Endothelial cell of umbilical vein (primary cell): ENCODE results near the gene ASAP2. TPM values are rescaled to one million over a fixed set of nuclear protein-coding genes. Genes with fewer than 3 reads are reported as not detected.

Experiments
- BruUV-seq: library from RNA; stranded (reverse); fragments of 400-500 nt; replicated peaks from 2 replicates; lab custom pipeline; 2021; lab: Mats Ljungman, UMichigan
- CTCF ChIA-PET: fragments of 300-600, 350-600 bp; sonication (Branson Sonifier 250); formaldehyde crosslinking; loops from one replicate; lab custom pipeline; 2021; ENCODE audit warnings: antibody characterized with exemption, inconsistent platforms; lab: Charles Lee
- POLR2A ChIA-PET: fragments of 300-600, 350-600 bp; sonication (Branson Sonifier 250); formaldehyde crosslinking; loops from one replicate; lab custom pipeline; 2021; ENCODE audit warnings: antibody characterized with exemption, inconsistent platforms; lab: Charles Lee
- DNase-seq: peaks from one replicate; pipeline ENCODE4 v3.0.0-alpha.2; 2011; ENCODE audit warnings: low read depth, low spot score
- FAIRE-seq: peaks from 2 replicates; lab custom pipeline; 2011; peaks lifted over from hg19 to GRCh38; lab: Jason Lieb, UNC
- H2AFZ ChIP-seq: 2 replicates; pipeline ENCODE4 v1.6.0; 2012; ENCODE audit warnings: low read depth, low read length, control low read depth, inconsistent platforms
- H3K27ac ChIP-seq: 2 replicates; pipeline ENCODE4 v1.5.1; 2011; ENCODE audit warnings: low read depth, mild to moderate bottlenecking, control low read depth, low read length, moderate library complexity; ENCODE audit not compliant: insufficient read depth
- H3K27me3 ChIP-seq, 2 experiments: 2 replicates each; pipeline versions ENCODE4 v1.6.0 to v1.6.1; 2011; ENCODE audit warnings: low read length in 2 of 2, mixed read lengths in 1 of 2; ENCODE audit not compliant: control insufficient read depth in 2 of 2, insufficient read depth in 2 of 2
- H3K36me3 ChIP-seq, 2 experiments: 2 replicates in 1 of 2; 3 replicates in 1 of 2; pipeline ENCODE4 v1.5.1; 2011; ENCODE audit warnings: low read length in 2 of 2, mild to moderate bottlenecking in 1 of 2, moderate library complexity in 1 of 2; ENCODE audit not compliant: control insufficient read depth in 2 of 2, insufficient read depth in 2 of 2; ENCODE audit errors: extremely low read depth in 1 of 2
- H3K4me1 ChIP-seq: 3 replicates; pipeline ENCODE4 v1.5.1; 2011; ENCODE audit warnings: mild to moderate bottlenecking, low read length; ENCODE audit not compliant: control insufficient read depth, insufficient read depth; ENCODE audit errors: extremely low read depth
- H3K4me2 ChIP-seq: 2 replicates; pipeline ENCODE4 v1.6.1; 2011; ENCODE audit warnings: low read length, control low read depth, mixed read lengths; ENCODE audit not compliant: insufficient read depth
- H3K4me3 ChIP-seq, 3 experiments: fragments of 200-600 bp in 1 of 3; sonication (generic), shearing (Covaris generic) in 1 of 3; replicated peaks in 1 of 3; 2 replicates each; pipeline ENCODE4 v1.5.1; 2011 to 2016; ENCODE audit warnings: control low read depth in 3 of 3, low read length in 3 of 3, mild to moderate bottlenecking in 2 of 3, inconsistent platforms in 1 of 3, low read depth in 1 of 3, moderate library complexity in 1 of 3; ENCODE audit not compliant: insufficient read depth in 1 of 3
- H3K79me2 ChIP-seq: 2 replicates; pipeline ENCODE4 v1.6.0; 2012; ENCODE audit warnings: low read length, inconsistent platforms; ENCODE audit not compliant: control insufficient read depth, insufficient read depth
- H3K9ac ChIP-seq: replicated peaks from 2 replicates; pipeline ENCODE3; 2011; ENCODE audit warnings: low read length, control low read depth; ENCODE audit not compliant: insufficient read depth; ENCODE audit errors: extremely low read depth
- H3K9me1 ChIP-seq: replicated peaks from 3 replicates; pipeline ENCODE4 v1.6.0; 2011; ENCODE audit warnings: mild to moderate bottlenecking, low read length; ENCODE audit not compliant: control insufficient read depth, insufficient read depth; ENCODE audit errors: extremely low read depth
- H3K9me3 ChIP-seq: replicated peaks from 2 replicates; pipeline ENCODE4 v1.5.1; 2012; ENCODE audit warnings: low read length, inconsistent platforms; ENCODE audit not compliant: control insufficient read depth, insufficient read depth
- H4K20me1 ChIP-seq: replicated peaks from 2 replicates; pipeline ENCODE3; 2011; ENCODE audit warnings: mild to moderate bottlenecking, low read length; ENCODE audit not compliant: control insufficient read depth, insufficient read depth; ENCODE audit errors: extremely low read depth
- EZH2 ChIP-seq: IDR thresholded peaks from 2 replicates; pipeline ENCODE4 v1.6.1; 2012; ENCODE audit warnings: borderline replicate concordance, low read depth, mild to moderate bottlenecking, moderate library complexity, low read length, inconsistent platforms; ENCODE audit not compliant: severe bottlenecking
- FOS ChIP-seq: IDR thresholded peaks from 2 replicates; pipeline ENCODE4 v1.6.1; 2011; ENCODE audit warnings: mild to moderate bottlenecking, low read length, moderate library complexity, borderline replicate concordance; ENCODE audit not compliant: insufficient read depth
- GATA2 ChIP-seq: IDR thresholded peaks from 2 replicates; pipeline ENCODE4 v1.7.0; 2011; ENCODE audit warnings: low read depth, mild to moderate bottlenecking, moderate library complexity, mixed read lengths, low read length; ENCODE audit not compliant: insufficient read length, insufficient read depth
- JUN ChIP-seq: IDR thresholded peaks from 2 replicates; pipeline ENCODE4 v1.6.1; 2011; ENCODE audit warnings: borderline replicate concordance, low read depth; ENCODE audit not compliant: insufficient read length, insufficient read depth
- MAX ChIP-seq: IDR thresholded peaks from 2 replicates; pipeline ENCODE4 v1.6.1; 2011; ENCODE audit not compliant: insufficient read depth, insufficient read length
- MYC ChIP-seq: IDR thresholded peaks from one replicate; pipeline ENCODE4 v1.6.1; 2011; ENCODE audit warnings: mild to moderate bottlenecking, low read depth, low read length
- POLR2A ChIP-seq: IDR thresholded peaks from 2 replicates; pipeline ENCODE4 v1.6.1; 2012; ENCODE audit warnings: low read depth, mild to moderate bottlenecking, control low read depth, low read length
- POLR2AphosphoS5 ChIP-seq: IDR thresholded peaks from 2 replicates; pipeline ENCODE4 v1.6.1; 2012; ENCODE audit warnings: low read depth, mild to moderate bottlenecking, control low read depth, low read length, moderate library complexity; ENCODE audit not compliant: insufficient read depth
- dilution Hi-C: fragments of 300-500 bp; cut with MboI; formaldehyde crosslinking; loops from one replicate; pipeline ENCODE4 v1.15.0; 2019; ENCODE audit warnings: low sequenced_read_pairs; ENCODE audit not compliant: extremely low pct_ligation_motif_present
- intact Hi-C: fragments of 100-400 bp; cut with micrococcal nuclease; formaldehyde crosslinking; loops from one replicate; pipeline ENCODE4 v1.10.0; 2022
- polyA plus RNA-seq, 4 experiments: library from polyadenylated mRNA; depleted of rRNA in 3 of 4; stranded (reverse) in 3 of 4; unstranded in 1 of 4; fragments of >200 nt; gene quantifications; 2 replicates each; pipeline versions ENCODE4 v1.2.1 to v1.2.3, GENCODE V29; 2011 to 2012; ENCODE audit warnings: missing spikeins in 1 of 4
- total RNA-seq: library from RNA; stranded (reverse); gene quantifications from 2 replicates; pipeline ENCODE4 v1.2.3, GENCODE V29; 2021
- TF ChIP-seq, protein P1 (sequence below), 2 donors: IDR thresholded peaks; 1 replicate in 1 of 2; 2 replicates in 1 of 2; pipeline ENCODE4 v1.5.1; 2011; ENCODE audit warnings: low read length in 2 of 2, mild to moderate bottlenecking in 2 of 2, moderate library complexity in 2 of 2, control low read depth in 1 of 2, inconsistent platforms in 1 of 2, low read depth in 1 of 2; ENCODE audit not compliant: insufficient read depth in 1 of 2; ENCODE audit errors: extremely low read depth in 1 of 2

Gene ASAP2
- total and polyA plus RNA-seq, 2 donors (not counting 3 experiments of a cell fraction or from before 2014, with no cell fraction given): 31.1 to 79.2 TPM

DNA sequence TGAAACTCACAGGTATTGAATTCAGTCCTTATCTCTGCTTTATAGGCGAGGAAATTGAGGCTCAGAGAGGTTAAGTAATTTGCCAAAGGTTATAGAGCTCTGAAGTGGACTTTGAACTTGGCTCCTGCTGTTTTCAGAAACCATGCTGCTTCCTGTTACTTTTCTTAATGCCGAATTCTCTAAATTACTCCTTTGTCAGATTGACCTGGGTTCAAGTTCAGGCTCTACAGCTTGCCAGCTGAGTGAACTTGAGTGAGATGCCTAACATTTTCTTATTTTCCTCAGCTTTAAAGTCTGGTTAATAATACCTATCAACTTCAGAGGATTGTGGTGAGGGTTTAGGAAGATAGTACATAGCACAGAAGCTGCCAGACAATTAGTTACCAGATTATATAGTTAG, 3.4 kb downstream of the ASAP2 start:
- Histone ChIP-seq H4K20me1 (peaks cover 2% of the 10 kb centered on the region), H3K27ac (no peak overlapping the region), H3K27me3 (no peaks in the 10 kb centered on the region), H3K9me1 (no peaks in the 10 kb centered on the region), H3K4me1 (peaks cover 48% of the 10 kb centered on the region), H3K36me3 (no peaks in the 10 kb centered on the region), H2AFZ (no peak overlapping the region), H3K9me3 (no peaks in the 10 kb centered on the region), H3K4me3 (no peak overlapping the region), H3K4me2 (peak overlapping the region; percentile 35), H3K9ac (no peak overlapping the region), H3K79me2 (peaks cover 81% of the 10 kb centered on the region)
- no peak for FAIRE-seq
- intact Hi-C loops: no loop called here
- CTCF ChIA-PET: interaction anchor here (1.1 to 3.6 kb wide), 6 partner anchors 15 to 124 kb away, joined by 3 to 38 read pairs (median 4); no protein-coding TSS in a partner anchor
- no TSS peak for BruUV-seq
- TF ChIP-seq, protein P1, sequence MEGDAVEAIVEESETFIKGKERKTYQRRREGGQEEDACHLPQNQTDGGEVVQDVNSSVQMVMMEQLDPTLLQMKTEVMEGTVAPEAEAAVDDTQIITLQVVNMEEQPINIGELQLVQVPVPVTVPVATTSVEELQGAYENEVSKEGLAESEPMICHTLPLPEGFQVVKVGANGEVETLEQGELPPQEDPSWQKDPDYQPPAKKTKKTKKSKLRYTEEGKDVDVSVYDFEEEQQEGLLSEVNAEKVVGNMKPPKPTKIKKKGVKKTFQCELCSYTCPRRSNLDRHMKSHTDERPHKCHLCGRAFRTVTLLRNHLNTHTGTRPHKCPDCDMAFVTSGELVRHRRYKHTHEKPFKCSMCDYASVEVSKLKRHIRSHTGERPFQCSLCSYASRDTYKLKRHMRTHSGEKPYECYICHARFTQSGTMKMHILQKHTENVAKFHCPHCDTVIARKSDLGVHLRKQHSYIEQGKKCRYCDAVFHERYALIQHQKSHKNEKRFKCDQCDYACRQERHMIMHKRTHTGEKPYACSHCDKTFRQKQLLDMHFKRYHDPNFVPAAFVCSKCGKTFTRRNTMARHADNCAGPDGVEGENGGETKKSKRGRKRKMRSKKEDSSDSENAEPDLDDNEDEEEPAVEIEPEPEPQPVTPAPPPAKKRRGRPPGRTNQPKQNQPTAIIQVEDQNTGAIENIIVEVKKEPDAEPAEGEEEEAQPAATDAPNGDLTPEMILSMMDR (IDR thresholded peaks at IDR 0.05; ENCODE audit: extremely low read depth in 1 of 2, insufficient read depth in 1 of 2, low read depth in 1 of 2, low read length in 2 of 2): no peak
- no peak for TF ChIP-seq POLR2AphosphoS5
- TF ChIP-seq JUN: no peak
- TF ChIP-seq GATA2: no peak
- TF ChIP-seq FOS: no peak
- TF ChIP-seq EZH2: no peak
- TF ChIP-seq MAX: no peak
- no peak for TF ChIP-seq POLR2A
- TF ChIP-seq MYC: no peak
- no peak for DNase-seq
- dilution Hi-C loops: no loop called here
- POLR2A ChIA-PET: no interaction called here
